ENCODE measurements around the gene MCUB.

Gene MCUB

DNA sequence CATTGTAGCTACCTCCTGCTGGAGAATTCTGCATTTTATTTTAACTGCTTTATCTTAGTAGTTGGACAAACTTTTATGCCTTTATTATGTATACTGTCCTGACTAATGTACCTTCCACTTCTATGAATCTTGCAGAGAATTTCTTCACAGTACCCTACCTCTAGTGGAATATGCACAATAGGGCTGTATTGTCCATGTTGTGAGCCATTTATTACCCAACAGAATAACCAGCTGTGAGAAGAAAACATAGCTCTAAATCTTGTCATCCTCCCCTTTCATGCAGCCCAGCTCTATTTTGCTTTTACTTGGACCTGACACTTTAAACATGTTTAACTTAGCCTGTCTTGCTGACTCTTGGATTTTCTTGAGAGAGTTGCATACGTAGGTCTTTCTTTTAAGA is 56.2 kb downstream of the MCUB start:
- Histone ChIP-seq H3F3A (ENCODE audit: low read depth) (no peaks in the 10 kb centered on the region), H3K9me2 (replicated peaks; ENCODE audit: low read depth, low read length) (no peaks in the 10 kb centered on the region), H4K20me1 (ENCODE audit: insufficient read depth, low read length, poor library complexity, severe bottlenecking) (no peaks in the 10 kb centered on the region), H3K79me2 (ENCODE audit: insufficient read depth, low read length) (no peaks in the 10 kb centered on the region), H3K9me3 (ENCODE audit: insufficient read depth, low read depth, low read length) (no peaks in the 10 kb centered on the region), H3K9ac (ENCODE audit: low read depth, low read length, poor library complexity, severe bottlenecking) (no peak overlapping the region), H3K4me2 (ENCODE audit: low read depth, low read length, poor library complexity, severe bottlenecking) (no peak overlapping the region), H2AFZ (ENCODE audit: low read length) (no peak overlapping the region), H3K4me3 (ENCODE audit: low read length, poor library complexity, severe bottlenecking) (no peak overlapping the region), H3K27me3 (ENCODE audit: insufficient read depth, low read length, poor library complexity, severe bottlenecking) (no peaks in the 10 kb centered on the region), H3K4me1 (ENCODE audit: insufficient read depth, low read length, poor library complexity, severe bottlenecking) (no peaks in the 10 kb centered on the region), H3K36me3 (ENCODE audit: insufficient read depth, low read length) (no peaks in the 10 kb centered on the region)
- TF ChIP-seq, protein P1, sequence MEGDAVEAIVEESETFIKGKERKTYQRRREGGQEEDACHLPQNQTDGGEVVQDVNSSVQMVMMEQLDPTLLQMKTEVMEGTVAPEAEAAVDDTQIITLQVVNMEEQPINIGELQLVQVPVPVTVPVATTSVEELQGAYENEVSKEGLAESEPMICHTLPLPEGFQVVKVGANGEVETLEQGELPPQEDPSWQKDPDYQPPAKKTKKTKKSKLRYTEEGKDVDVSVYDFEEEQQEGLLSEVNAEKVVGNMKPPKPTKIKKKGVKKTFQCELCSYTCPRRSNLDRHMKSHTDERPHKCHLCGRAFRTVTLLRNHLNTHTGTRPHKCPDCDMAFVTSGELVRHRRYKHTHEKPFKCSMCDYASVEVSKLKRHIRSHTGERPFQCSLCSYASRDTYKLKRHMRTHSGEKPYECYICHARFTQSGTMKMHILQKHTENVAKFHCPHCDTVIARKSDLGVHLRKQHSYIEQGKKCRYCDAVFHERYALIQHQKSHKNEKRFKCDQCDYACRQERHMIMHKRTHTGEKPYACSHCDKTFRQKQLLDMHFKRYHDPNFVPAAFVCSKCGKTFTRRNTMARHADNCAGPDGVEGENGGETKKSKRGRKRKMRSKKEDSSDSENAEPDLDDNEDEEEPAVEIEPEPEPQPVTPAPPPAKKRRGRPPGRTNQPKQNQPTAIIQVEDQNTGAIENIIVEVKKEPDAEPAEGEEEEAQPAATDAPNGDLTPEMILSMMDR (conservative IDR thresholded peaks at IDR 0.05; ENCODE audit: low read length): no peak
- TF ChIP-seq EZH2phosphoT487 (IDR thresholded peaks at IDR 0.05; ENCODE audit: borderline replicate concordance): no peak

DNA sequence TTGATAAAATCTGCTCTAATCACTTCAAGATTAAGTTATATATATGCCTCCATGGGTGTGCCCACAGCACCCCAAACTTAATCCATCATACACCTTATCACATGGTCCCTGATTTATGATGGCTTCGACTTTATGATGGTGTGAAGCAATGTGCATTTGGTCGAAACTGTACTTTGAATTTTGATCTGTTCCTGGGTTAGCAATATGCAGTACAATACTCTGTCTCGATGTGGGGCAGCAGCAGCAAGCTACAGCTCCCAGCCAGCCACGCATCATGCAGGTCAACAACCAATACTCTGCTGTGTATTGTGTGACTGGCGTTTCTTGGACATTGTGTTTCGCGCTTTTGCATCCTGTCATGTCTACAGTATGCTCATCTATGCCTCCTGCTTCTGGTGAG is 62.6 kb downstream of the MCUB start:
- Histone ChIP-seq H3K4me2 (ENCODE audit: low read depth, low read length, poor library complexity, severe bottlenecking) (no peak overlapping the region), H3F3A (ENCODE audit: low read depth) (no peaks in the 10 kb centered on the region), H2AFZ (ENCODE audit: low read length) (no peak overlapping the region), H3K4me1 (ENCODE audit: insufficient read depth, low read length, poor library complexity, severe bottlenecking) (no peaks in the 10 kb centered on the region), H3K79me2 (ENCODE audit: insufficient read depth, low read length) (no peaks in the 10 kb centered on the region), H3K9ac (ENCODE audit: low read depth, low read length, poor library complexity, severe bottlenecking) (no peak overlapping the region), H3K27me3 (ENCODE audit: insufficient read depth, low read length, poor library complexity, severe bottlenecking) (no peaks in the 10 kb centered on the region), H3K9me2 (replicated peaks; ENCODE audit: low read depth, low read length) (no peaks in the 10 kb centered on the region), H3K36me3 (ENCODE audit: insufficient read depth, low read length) (no peaks in the 10 kb centered on the region), H4K20me1 (ENCODE audit: insufficient read depth, low read length, poor library complexity, severe bottlenecking) (no peaks in the 10 kb centered on the region), H3K9me3 (ENCODE audit: insufficient read depth, low read depth, low read length) (no peaks in the 10 kb centered on the region), H3K4me3 (ENCODE audit: low read length, poor library complexity, severe bottlenecking) (no peak overlapping the region)
- no peak for TF ChIP-seq EZH2phosphoT487 (IDR thresholded peaks at IDR 0.05; ENCODE audit: borderline replicate concordance)
- TF ChIP-seq, protein P1 (conservative IDR thresholded peaks at IDR 0.05; ENCODE audit: low read length): no peak

DNA sequence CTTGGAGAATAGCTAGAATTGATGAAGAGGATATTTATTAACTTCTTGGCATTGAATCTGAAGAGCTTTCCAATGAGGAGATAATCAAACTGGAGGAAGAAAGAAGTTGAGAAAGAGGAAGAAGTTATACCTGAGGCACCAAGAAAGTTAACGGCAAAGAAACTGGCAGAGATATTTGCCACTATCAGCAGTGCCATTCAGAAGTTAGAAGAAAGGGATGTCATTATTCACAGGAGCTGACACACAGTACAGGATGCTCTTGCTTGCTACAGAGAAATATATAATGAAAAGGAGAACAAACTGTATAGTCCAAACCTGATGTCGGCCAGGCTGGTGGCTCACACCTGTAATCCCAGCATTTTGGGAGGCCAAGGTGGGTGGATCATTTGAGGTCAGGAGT is 64.5 kb downstream of the MCUB start:
- TF ChIP-seq, protein P1 (conservative IDR thresholded peaks at IDR 0.05; ENCODE audit: low read length): no peak
- no peak for TF ChIP-seq EZH2phosphoT487 (IDR thresholded peaks at IDR 0.05; ENCODE audit: borderline replicate concordance)
- no peaks in the 10 kb centered on the region for H3K4me1 ChIP-seq (ENCODE audit: insufficient read depth, low read length, poor library complexity, severe bottlenecking)
- H3K9me2 ChIP-seq (replicated peaks; ENCODE audit: low read depth, low read length): no peaks in the 10 kb centered on the region
- no peaks in the 10 kb centered on the region for H3K36me3 ChIP-seq (ENCODE audit: insufficient read depth, low read length)
- H3K9ac ChIP-seq (ENCODE audit: low read depth, low read length, poor library complexity, severe bottlenecking): no peak overlapping the region
- no peaks in the 10 kb centered on the region for H3K79me2 ChIP-seq (ENCODE audit: insufficient read depth, low read length)
- H3K4me3 ChIP-seq (ENCODE audit: low read length, poor library complexity, severe bottlenecking): no peak overlapping the region
- H3K9me3 ChIP-seq (ENCODE audit: insufficient read depth, low read depth, low read length): no peaks in the 10 kb centered on the region
- no peak overlapping the region for H3K4me2 ChIP-seq (ENCODE audit: low read depth, low read length, poor library complexity, severe bottlenecking)
- no peaks in the 10 kb centered on the region for H3F3A ChIP-seq (ENCODE audit: low read depth)
- no peaks in the 10 kb centered on the region for H3K27me3 ChIP-seq (ENCODE audit: insufficient read depth, low read length, poor library complexity, severe bottlenecking)
- no peaks in the 10 kb centered on the region for H4K20me1 ChIP-seq (ENCODE audit: insufficient read depth, low read length, poor library complexity, severe bottlenecking)
- no peak overlapping the region for H2AFZ ChIP-seq (ENCODE audit: low read length)

All from Loucy (cell line).